ENCODE measurements around the gene CHN2.

CHN2 gene

DNA sequence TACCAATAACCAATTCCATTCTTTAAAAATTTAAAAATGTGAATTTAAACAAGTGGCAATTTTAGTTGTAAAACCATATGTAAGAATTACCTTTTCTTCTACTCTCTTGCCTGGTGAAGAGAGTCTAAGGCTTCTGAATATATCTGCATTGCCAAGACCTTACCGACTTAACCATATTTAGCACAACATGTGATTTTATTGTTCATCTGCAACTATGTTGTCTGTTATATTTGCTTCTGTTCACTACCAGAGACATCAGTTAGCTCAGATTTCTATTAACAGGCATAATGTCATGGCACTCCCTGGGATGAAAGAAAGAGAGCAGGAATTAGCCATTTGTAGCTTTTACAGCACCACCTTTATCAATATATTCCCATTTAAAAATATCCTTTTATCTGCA, 55.3 kb downstream of the CHN2 start:
- Histone ChIP-seq H3K4me2 (no peak overlapping the region), H3K9ac (no peak overlapping the region), H3K27ac (no peak overlapping the region), H4K20me1 (ENCODE audit: insufficient read depth) (no peaks in the 10 kb centered on the region), H3K4me1 (ENCODE audit: low read depth, poor library complexity, severe bottlenecking) (peaks cover 5% of the 10 kb centered on the region), H3K4me3 (IDR thresholded peaks at IDR 0.05; ENCODE audit: insufficient read depth, low read depth, low read length) (no peak overlapping the region), H3K27me3 (ENCODE audit: insufficient read depth, low read depth) (no peaks in the 10 kb centered on the region), H3K36me3 (ENCODE audit: insufficient read depth) (no peaks in the 10 kb centered on the region), H3K79me2 (ENCODE audit: insufficient read depth, low read depth) (no peaks in the 10 kb centered on the region), H2AFZ (ENCODE audit: low read depth) (no peak overlapping the region)
- TF ChIP-seq, protein P1, sequence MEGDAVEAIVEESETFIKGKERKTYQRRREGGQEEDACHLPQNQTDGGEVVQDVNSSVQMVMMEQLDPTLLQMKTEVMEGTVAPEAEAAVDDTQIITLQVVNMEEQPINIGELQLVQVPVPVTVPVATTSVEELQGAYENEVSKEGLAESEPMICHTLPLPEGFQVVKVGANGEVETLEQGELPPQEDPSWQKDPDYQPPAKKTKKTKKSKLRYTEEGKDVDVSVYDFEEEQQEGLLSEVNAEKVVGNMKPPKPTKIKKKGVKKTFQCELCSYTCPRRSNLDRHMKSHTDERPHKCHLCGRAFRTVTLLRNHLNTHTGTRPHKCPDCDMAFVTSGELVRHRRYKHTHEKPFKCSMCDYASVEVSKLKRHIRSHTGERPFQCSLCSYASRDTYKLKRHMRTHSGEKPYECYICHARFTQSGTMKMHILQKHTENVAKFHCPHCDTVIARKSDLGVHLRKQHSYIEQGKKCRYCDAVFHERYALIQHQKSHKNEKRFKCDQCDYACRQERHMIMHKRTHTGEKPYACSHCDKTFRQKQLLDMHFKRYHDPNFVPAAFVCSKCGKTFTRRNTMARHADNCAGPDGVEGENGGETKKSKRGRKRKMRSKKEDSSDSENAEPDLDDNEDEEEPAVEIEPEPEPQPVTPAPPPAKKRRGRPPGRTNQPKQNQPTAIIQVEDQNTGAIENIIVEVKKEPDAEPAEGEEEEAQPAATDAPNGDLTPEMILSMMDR (conservative IDR thresholded peaks at IDR 0.05; ENCODE audit: low read depth, low read length) = no peak

DNA sequence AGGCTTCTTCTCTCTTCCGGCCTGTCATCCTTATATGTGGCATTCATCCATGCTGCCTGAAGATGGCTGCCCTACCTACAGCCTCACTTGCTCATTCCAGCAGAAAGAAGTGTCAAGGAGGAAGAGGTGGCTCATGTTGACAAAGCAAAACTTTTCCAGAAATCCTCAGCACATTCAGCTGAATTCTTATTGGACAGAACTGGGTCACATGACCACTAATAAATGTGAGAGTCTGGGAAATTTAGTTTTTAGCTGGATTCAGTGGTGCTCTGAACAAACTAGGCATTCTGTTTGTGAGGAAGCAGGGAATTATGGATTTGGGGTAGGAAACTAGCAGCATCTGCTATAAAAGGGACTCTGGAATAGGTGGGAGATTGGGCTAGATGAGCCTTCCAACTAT, 58.6 kb downstream of the CHN2 start:
- H3K4me3 ChIP-seq (IDR thresholded peaks at IDR 0.05; ENCODE audit: insufficient read depth, low read depth, low read length) = no peak overlapping the region
- H3K4me1 ChIP-seq (ENCODE audit: low read depth, poor library complexity, severe bottlenecking) = no peaks in the 10 kb centered on the region
- H3K27me3 ChIP-seq (ENCODE audit: insufficient read depth, low read depth) = no peaks in the 10 kb centered on the region
- H3K27ac ChIP-seq = no peak overlapping the region
- no peak overlapping the region for H3K4me2 ChIP-seq
- TF ChIP-seq, protein P1 (conservative IDR thresholded peaks at IDR 0.05; ENCODE audit: low read depth, low read length) = no peak
- H4K20me1 ChIP-seq (ENCODE audit: insufficient read depth) = no peaks in the 10 kb centered on the region
- H2AFZ ChIP-seq (ENCODE audit: low read depth) = no peak overlapping the region
- H3K36me3 ChIP-seq (ENCODE audit: insufficient read depth) = no peaks in the 10 kb centered on the region
- no peaks in the 10 kb centered on the region for H3K79me2 ChIP-seq (ENCODE audit: insufficient read depth, low read depth)
- H3K9ac ChIP-seq = no peak overlapping the region

DNA sequence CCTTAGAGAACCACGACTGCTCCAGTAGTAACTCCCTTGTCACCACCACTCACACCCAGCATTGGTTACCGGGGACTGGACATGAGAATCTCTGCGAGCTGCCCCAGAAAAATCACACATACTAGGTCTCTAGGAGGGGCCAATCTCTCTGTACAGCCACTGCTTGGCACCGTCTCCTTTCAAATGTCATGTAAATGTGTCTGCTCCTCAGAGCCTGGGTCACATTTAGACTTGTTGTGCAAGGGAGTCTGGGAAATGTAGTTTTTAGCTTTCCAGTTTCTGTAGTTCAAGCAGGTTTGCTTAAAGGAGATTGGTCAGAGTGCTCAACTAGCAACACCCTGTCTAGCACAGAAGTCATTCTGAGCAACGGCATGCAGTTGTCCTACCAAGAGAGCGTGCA, 60.0 kb downstream of the CHN2 start:
- Histone ChIP-seq H3K27me3 (ENCODE audit: insufficient read depth, low read depth) (no peaks in the 10 kb centered on the region), H3K27ac (no peak overlapping the region), H3K79me2 (ENCODE audit: insufficient read depth, low read depth) (no peaks in the 10 kb centered on the region), H3K4me3 (IDR thresholded peaks at IDR 0.05; ENCODE audit: insufficient read depth, low read depth, low read length) (no peak overlapping the region), H3K4me1 (ENCODE audit: low read depth, poor library complexity, severe bottlenecking) (no peaks in the 10 kb centered on the region), H4K20me1 (ENCODE audit: insufficient read depth) (no peaks in the 10 kb centered on the region), H3K36me3 (ENCODE audit: insufficient read depth) (no peaks in the 10 kb centered on the region), H3K4me2 (no peak overlapping the region), H3K9ac (no peak overlapping the region), H2AFZ (ENCODE audit: low read depth) (no peak overlapping the region)
- TF ChIP-seq, protein P1 (conservative IDR thresholded peaks at IDR 0.05; ENCODE audit: low read depth, low read length) = no peak

DNA sequence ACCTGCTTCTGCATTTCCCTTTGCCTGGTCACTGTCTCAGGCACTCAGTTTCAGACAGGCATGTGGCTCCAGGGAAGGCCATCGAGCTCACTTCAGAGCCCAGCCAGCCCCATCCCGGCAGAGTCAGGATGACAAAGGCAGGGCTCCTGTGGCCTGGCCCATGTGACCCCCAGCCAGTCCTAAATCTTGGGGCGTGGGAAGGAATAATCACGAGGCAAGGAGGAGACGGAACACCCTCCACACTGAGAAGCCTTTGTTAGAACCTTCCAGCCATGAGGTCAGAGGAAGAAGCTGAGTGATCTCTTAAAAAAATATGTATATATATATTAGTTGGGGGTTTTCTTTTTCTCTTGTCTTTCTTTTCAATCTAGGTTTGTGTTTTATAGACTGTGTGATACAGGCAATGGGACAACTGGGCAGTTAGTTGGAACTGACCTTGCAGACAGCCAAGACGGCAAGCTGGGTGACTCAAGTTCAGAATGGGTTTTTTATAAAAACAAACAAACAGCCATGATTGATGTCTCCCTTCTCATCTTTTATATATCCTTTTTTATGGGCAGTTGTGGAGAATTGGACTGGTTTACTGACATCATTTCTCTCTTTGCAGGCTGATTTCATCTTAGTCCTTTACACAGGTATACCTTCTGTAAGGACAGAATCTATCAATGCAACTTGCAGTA, 60.8 kb downstream of the CHN2 start:
- no peaks in the 10 kb centered on the region for H3K4me1 ChIP-seq (ENCODE audit: low read depth, poor library complexity, severe bottlenecking)
- no peaks in the 10 kb centered on the region for H3K36me3 ChIP-seq (ENCODE audit: insufficient read depth)
- TF ChIP-seq, protein P1 (conservative IDR thresholded peaks at IDR 0.05; ENCODE audit: low read depth, low read length) = no peak
- H3K27ac ChIP-seq = no peak overlapping the region
- H2AFZ ChIP-seq (ENCODE audit: low read depth) = no peak overlapping the region
- no peak overlapping the region for H3K4me3 ChIP-seq (IDR thresholded peaks at IDR 0.05; ENCODE audit: insufficient read depth, low read depth, low read length)
- H3K9ac ChIP-seq = no peak overlapping the region
- no peaks in the 10 kb centered on the region for H3K79me2 ChIP-seq (ENCODE audit: insufficient read depth, low read depth)
- H4K20me1 ChIP-seq (ENCODE audit: insufficient read depth) = no peaks in the 10 kb centered on the region
- H3K27me3 ChIP-seq (ENCODE audit: insufficient read depth, low read depth) = no peaks in the 10 kb centered on the region
- no peak overlapping the region for H3K4me2 ChIP-seq

Data from KMS-11 (cell line).